GM18909 (cell line): ENCODE measurements around the gene WDR1.

Experiments
- ATAC-seq: cut with Tn5 transposase; IDR thresholded peaks from one replicate; pipeline ENCODE4 v1.9.1; 2021; ENCODE audit warnings: mild to moderate bottlenecking; ENCODE audit not compliant: unreplicated experiment, poor library complexity

The WDR1 gene

GRCh38 chr4:10075158-10075863 lies 41.3 kb downstream of the WDR1 start:
- no peak for ATAC-seq

- no peak for ATAC-seq
These were observed 41.9 kb downstream of the WDR1 start for GRCh38 chr4:10074767-10075105.

- ATAC-seq, result no peak
These were observed 42.4 kb downstream of the WDR1 start for GRCh38 chr4:10074076-10074766.

GRCh38 chr4:10072420-10073017 lies 44.1 kb downstream of the WDR1 start:
- ATAC-seq, result no peak

GRCh38 chr4:10069075-10069642 lies 47.4 kb downstream of the WDR1 start:
- ATAC-seq, result no peak

GRCh38 chr4:10066670-10067651 lies 49.6 kb downstream of the WDR1 start:
- ATAC-seq, result no peak

- ATAC-seq, result no peak
These were observed 50.4 kb downstream of the WDR1 start for GRCh38 chr4:10066206-10066605.

- ATAC-seq, result no peak
These were observed 52.9 kb downstream of the WDR1 start for GRCh38 chr4:10063544-10064300.

GRCh38 chr4:10061650-10062415 lies 54.8 kb downstream of the WDR1 start:
- ATAC-seq, result no peak

GRCh38 chr4:10058371-10058770 lies 58.2 kb downstream of the WDR1 start:
- ATAC-seq, result no peak

GRCh38 chr4:10057023-10057395 lies 59.6 kb downstream of the WDR1 start:
- no peak for ATAC-seq

- ATAC-seq, result no peak
These were observed 60.1 kb downstream of the WDR1 start for GRCh38 chr4:10056334-10057022.

- ATAC-seq, result no peak
These were observed 60.7 kb downstream of the WDR1 start for GRCh38 chr4:10055871-10056270.

- no peak for ATAC-seq
These were observed 62.0 kb downstream of the WDR1 start for GRCh38 chr4:10054571-10055041.

- ATAC-seq, result no peak
These were observed 62.8 kb downstream of the WDR1 start for GRCh38 chr4:10053635-10054453.

GRCh38 chr4:10051517-10052135 lies 65.0 kb downstream of the WDR1 start:
- no peak for ATAC-seq

- ATAC-seq, result no peak
These were observed 65.9 kb downstream of the WDR1 start for GRCh38 chr4:10050721-10051120.
